Duodenal mucosa (tissue), 2 donors: ENCODE results near the gene METTL16.

ENCODE experiments used
- H3K27ac ChIP-seq: one replicate; pipeline ENCODE4 v1.7.0; 2013; ENCODE audit warnings: low read depth, low read length
- H3K27me3 ChIP-seq, 2 donors: one replicate each; pipeline ENCODE4 v1.7.0; 2013; ENCODE audit warnings: low read length in 2 of 2, control low read depth in 1 of 2; ENCODE audit not compliant: insufficient read depth in 2 of 2, control insufficient read depth in 1 of 2
- H3K36me3 ChIP-seq, 2 donors: one replicate each; pipeline ENCODE4 v1.7.0; 2013; ENCODE audit warnings: low read length in 2 of 2, control low read depth in 1 of 2; ENCODE audit not compliant: insufficient read depth in 2 of 2, control insufficient read depth in 1 of 2
- H3K4me1 ChIP-seq, 2 donors: one replicate each; pipeline ENCODE4 v1.7.0; 2013; ENCODE audit warnings: low read length in 2 of 2, control low read depth in 1 of 2; ENCODE audit not compliant: insufficient read depth in 2 of 2, control insufficient read depth in 1 of 2
- H3K4me3 ChIP-seq, 2 donors: one replicate each; pipeline ENCODE4 v1.7.0; 2013; ENCODE audit warnings: low read length in 2 of 2, low read depth in 1 of 2
- H3K9ac ChIP-seq, 2 donors: one replicate each; pipeline ENCODE4 v1.7.0; 2013; ENCODE audit warnings: low read length in 2 of 2, low read depth in 1 of 2
- H3K9me3 ChIP-seq, 2 donors: one replicate each; pipeline ENCODE4 v1.7.0; 2013; ENCODE audit warnings: low read length in 2 of 2, control low read depth in 1 of 2; ENCODE audit not compliant: control insufficient read depth in 1 of 2

The METTL16 gene

DNA sequence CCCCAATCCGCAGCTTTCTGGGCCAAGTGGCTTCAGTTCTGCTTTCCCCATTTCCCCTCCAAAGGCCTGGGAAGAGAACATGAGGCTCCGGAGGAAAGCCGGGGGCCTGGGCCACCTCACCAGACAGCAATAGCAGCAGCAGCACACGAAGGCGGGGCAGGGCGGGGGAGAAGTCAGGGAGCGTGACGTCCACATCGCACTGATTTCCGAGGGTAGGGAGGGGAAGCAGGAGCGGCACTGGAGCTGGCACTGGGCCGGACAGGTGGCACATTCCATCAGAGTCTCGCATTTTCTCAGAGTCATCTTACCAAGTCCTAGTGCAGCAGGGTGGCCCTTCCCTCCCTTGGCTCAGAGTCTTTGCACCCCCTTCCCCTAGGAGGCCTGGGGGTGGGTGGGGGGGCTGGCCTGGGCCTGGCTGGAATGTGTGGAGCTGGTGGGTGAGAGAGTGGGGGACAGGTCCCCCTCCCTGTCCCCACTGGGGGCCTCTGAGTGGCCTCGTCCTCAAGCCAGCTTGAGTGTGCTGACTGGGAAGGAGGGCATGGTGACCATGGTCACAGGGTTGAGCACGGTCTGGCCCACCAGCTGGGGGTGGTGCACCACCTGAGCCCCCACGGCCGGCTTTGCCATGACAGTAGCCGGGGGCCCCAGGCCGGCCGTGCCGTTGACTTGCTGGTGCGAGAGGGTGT lies 125.1 kb downstream of the METTL16 start:
- Histone ChIP-seq H3K4me3 (no peak overlapping the region), H3K27ac (peak overlapping the region; percentile 13), H3K9me3 (no peaks in the 10 kb centered on the region), H3K9ac (peak overlapping the region; percentile 38 to 59), H3K27me3 (no peaks in the 10 kb centered on the region), H3K36me3 (peaks cover 6 to 30% of the 10 kb centered on the region in 2 donors), H3K4me1 (peaks cover 38 to 47% of the 10 kb centered on the region in 2 donors)

DNA sequence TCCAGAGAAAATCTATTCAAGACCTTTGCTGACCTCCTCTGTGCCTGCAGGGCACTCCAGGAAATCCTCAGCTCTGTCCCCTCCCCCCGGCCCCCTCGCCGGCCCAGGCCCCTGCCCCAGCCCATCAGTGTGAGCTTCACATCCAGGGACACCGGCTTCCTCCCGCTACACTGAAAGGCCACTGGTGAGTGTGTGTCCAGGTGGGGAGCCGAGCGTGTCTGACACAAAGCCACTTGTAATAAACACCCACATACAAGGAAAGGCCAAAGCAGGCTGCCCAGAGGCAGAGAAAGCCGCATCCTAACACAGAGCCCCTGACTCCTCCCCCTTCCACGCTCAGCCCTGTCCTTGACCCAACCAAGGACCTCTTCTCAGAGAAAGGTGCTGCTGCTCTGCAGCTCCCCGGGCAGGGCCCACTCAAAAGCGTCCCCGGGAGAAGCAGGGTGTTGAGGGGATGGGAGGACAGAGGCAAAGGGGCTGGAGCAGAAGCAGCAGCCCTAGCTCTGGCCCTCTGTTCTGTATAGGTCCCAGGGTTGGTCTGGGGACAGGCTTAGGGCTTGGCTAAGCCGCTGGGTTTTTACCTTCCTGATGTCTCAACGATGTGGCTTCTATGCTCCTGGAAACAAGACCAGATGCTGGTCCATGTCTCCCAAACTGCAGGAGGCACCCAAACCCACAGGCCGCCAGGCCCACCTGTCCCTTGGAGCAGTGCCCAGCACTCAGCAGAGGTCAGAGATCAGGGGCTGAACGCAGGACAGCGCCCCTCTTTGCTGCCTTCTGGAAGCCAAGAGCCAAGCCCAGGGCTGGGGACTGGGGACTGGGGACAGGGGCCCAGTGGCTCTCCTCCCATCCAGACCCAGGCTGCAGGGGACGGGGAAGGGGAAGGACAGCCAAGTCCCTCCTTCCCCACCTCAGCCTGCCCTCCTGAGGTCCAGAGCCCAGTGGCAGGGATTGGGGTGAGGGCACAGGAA lies 126.2 kb downstream of the METTL16 start:
- no peaks in the 10 kb centered on the region for H3K27me3 ChIP-seq
- H3K4me3 ChIP-seq: no peak overlapping the region
- H3K27ac ChIP-seq: peak overlapping the region; percentile 13
- peak overlapping the region; percentile 38 to 59 for H3K9ac ChIP-seq
- H3K9me3 ChIP-seq: no peaks in the 10 kb centered on the region
- H3K4me1 ChIP-seq: peaks cover 30 to 37% of the 10 kb centered on the region in 2 donors
- peaks cover 3 to 33% of the 10 kb centered on the region in 2 donors for H3K36me3 ChIP-seq

DNA sequence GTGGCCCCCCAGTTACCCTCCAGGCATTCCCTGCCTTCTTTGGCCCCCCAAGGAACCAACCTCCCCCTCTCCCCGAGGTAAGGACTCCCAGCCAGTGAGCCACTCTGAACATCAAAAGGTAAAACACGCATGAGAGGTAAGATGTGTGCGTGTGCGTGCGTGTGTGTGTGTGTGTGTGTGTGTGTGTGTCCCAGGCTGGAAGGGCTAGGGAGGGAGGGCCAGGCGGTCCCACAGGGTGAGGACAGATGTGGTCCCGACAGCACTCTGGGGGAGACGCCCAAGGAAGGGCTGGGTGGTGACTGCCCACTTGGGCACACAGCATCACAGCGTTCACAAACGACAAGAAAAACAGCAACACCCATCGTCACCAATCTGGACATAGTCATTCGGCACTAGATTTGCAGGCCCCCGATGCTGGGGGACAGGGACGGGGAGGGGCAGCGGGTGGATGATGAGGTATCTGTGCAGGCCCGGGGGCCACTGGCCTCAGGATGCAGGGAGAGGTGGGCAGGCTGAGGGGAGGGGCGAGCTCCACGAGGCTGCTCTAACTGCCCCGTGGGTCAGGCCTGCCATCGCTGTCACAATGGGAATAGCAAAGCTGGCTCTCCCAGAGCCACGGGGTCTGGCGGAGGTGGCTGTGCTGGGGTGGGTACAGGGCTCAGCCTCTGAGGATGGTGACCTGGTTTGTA lies 127.1 kb downstream of the METTL16 start:
- Histone ChIP-seq H3K36me3 (peaks cover 3 to 41% of the 10 kb centered on the region in 2 donors), H3K9me3 (no peaks in the 10 kb centered on the region), H3K27ac (no peak overlapping the region), H3K27me3 (no peaks in the 10 kb centered on the region), H3K4me1 (peaks cover 30% of the 10 kb centered on the region in 2 donors), H3K4me3 (no peak overlapping the region), H3K9ac (peak overlapping the region in 1 of 2 donors; percentile 60)

DNA sequence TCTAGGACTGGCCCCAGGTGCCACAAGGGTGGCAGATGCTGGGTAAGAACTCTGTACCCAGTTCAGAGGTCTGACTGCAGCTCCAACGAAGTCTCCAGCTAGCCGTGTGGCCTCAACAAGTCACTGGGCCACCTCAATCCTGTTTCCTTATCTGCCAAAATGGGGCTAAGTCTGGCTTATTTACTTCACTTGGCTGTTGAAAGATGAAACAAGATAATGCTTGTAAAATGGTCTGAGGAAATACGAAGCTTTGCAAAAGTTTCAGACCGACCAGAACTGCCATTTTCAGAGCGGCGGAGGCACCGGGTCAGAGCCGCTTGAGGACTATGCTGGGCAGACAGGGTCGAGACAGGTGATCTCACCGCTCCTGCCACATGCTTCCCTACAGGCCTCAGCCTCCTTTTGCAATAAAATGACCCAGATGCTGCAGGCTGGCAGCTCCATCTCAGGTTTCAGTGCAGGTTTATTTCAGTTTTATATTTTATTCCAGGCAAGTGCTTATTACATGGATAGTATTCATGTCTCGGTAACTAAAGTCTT lies 128.0 kb downstream of the METTL16 start:
- H3K9me3 ChIP-seq: no peaks in the 10 kb centered on the region
- H3K4me3 ChIP-seq: no peak overlapping the region
- peak overlapping the region; percentile 71 for H3K27ac ChIP-seq
- peaks cover 9 to 46% of the 10 kb centered on the region in 2 donors for H3K36me3 ChIP-seq
- H3K4me1 ChIP-seq: peaks cover 30% of the 10 kb centered on the region in 2 donors
- no peaks in the 10 kb centered on the region for H3K27me3 ChIP-seq
- H3K9ac ChIP-seq: peak overlapping the region; percentile 60 to 79

DNA sequence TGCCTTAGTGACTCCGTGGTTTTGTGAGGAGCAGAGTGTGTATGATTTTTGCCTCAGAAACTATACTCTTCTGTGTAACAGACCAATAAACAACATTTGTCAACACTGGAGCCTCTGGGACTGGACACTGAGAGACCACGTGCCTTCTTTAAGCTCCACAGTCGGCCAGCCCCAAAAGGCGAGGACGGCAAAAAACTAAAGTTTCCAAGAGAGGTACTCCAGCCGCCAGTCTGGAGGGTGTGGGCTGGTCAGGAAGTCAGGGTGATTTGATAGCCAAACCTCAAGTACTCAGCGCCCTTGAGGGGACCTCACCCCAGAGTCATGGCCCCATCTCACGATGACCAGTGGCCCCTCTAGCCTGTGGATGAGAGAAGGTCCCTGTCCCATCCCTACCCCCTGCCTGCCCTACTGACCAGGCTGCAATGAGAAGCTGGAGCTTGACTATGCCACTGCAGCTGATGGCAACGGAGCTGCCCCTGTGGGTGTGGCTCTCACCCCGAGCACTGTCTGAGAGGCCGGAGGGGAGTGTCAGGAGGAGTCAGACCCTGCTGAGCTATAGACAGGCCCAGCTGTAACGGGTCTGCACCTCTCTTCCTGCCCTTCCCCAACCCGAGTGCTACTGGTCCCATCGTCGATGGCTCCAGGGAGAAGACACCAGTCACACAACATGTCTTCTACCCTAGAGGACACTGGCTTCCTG lies 130.6 kb downstream of the METTL16 start:
- H3K36me3 ChIP-seq: peaks cover 15 to 43% of the 10 kb centered on the region in 2 donors
- no peak overlapping the region for H3K27ac ChIP-seq
- no peak overlapping the region for H3K9ac ChIP-seq

DNA sequence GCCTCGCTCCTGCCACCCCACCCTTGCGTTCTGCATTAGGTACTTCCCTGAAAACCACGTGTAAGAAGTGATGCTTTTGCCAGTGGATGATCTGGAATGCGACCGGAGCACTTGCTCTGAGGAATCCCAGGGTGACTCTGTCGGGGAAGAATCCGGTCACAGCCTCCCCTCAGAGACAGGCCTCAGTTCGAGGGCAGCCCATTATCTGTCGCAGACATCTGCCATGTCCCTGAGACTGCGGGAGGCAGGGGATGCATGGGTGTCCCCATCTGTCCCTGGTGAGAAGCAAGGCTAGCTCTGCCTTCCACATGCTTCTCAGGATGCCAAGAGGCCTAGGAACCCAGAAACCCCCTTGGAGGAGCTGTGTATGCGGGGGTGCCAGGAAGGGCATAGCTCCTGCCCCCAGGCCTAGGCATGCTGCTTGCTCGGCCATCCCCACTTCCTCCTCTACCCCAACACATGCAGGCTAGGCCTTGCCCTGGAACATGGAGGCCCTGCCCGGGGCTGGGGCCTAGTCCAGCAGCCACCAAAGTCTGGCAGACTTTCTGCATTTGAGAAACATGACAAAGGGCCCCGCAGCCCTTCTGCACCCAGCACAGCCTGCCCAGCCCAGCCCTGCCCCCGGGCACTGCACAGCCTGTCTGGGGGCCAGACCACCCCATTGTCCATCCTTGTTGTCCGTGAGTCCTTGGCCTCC lies 131.3 kb downstream of the METTL16 start:
- Histone ChIP-seq H3K4me1 (peaks cover 16 to 20% of the 10 kb centered on the region in 2 donors), H3K27ac (no peak overlapping the region), H3K9ac (no peak overlapping the region), H3K36me3 (peaks cover 15 to 44% of the 10 kb centered on the region in 2 donors), H3K9me3 (no peaks in the 10 kb centered on the region), H3K27me3 (no peaks in the 10 kb centered on the region), H3K4me3 (no peak overlapping the region)

More for the DNA sequence above, 130.6 kb downstream of the METTL16 start:
- Histone ChIP-seq H3K9me3 (no peaks in the 10 kb centered on the region), H3K4me3 (no peak overlapping the region), H3K4me1 (peaks cover 22 to 27% of the 10 kb centered on the region in 2 donors), H3K27me3 (no peaks in the 10 kb centered on the region)

DNA sequence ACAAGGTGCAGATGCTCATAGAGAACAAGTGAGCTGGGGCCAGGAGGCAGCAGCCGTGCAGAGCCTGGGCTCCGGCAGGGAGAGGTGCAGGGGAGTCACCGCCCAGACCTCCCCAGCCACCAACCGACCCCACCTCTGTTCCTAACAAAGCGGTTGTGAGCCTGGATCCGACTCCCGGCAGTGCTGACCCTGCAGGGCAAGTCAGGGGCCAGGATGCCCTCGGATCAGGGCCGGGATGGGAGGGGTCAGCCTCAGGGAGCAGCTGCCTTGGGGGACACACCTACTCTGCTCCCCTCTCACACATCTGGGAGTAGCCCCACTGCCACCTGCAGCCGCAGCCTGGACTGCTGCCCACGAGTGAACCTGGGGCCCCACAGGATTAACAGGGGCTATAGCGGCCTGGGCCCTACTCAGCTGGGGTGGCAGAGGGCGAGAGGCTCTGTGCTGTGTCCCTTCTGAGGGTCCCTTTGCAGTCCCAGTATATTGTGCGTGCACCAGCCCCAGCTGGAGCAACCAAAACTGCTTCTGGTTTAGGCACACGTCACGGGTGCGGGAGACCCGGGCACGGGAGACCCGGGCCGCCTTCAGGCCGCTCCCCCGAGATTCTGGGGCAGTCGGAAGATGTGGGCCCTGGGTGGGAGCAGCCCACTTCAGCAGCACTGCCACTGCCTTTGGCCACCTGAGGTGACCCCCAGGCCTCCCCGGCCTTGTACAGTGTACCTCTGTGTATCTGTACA lies 132.0 kb downstream of the METTL16 start:
- Histone ChIP-seq H3K4me3 (no peak overlapping the region), H3K27me3 (no peaks in the 10 kb centered on the region), H3K27ac (no peak overlapping the region), H3K36me3 (peaks cover 15 to 49% of the 10 kb centered on the region in 2 donors), H3K4me1 (peaks cover 16 to 18% of the 10 kb centered on the region in 2 donors), H3K9me3 (no peaks in the 10 kb centered on the region), H3K9ac (no peak overlapping the region)

DNA sequence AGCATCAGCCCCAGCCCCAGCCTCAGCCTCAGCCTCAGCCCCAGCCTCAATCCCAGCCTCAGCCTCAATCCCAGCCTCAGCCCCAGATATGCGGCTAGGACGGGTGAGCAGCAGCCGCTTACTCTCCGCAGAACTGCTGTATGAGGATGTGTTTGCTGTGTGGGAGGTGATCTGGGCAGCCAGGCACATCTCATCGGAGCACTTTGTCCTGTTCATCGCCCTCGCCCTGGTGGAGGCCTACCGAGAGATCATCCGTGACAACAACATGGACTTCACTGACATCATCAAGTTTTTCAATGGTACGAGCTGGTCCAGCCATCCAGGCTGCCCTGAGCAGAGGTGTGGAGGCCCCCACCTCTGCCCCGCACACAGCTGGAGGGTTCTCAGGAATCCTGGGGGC lies 132.8 kb downstream of the METTL16 start:
- Histone ChIP-seq H3K4me3 (no peak overlapping the region), H3K27ac (no peak overlapping the region), H3K9ac (no peak overlapping the region), H3K9me3 (no peaks in the 10 kb centered on the region), H3K36me3 (peaks cover 15 to 51% of the 10 kb centered on the region in 2 donors), H3K4me1 (peaks cover 10% of the 10 kb centered on the region in 2 donors), H3K27me3 (no peaks in the 10 kb centered on the region)
